Esophagus muscularis mucosa (tissue), 3 donors: Measurements from ENCODE around the gene BAZ2A.
A peak's percentile ranks its signal among the peaks of the same experiment; 100 is the strongest.

Experiments
- CTCF ChIP-seq, 3 experiments: fragments of 200-600 bp in 2 of 3; fragments of 450-650 bp in 1 of 3; sonication (generic) in 2 of 3; IDR thresholded peaks; one replicate each; pipeline ENCODE4 v1.5.1; 2017 to 2019; ENCODE audit warnings: antibody characterized with exemption in 3 of 3, mild to moderate bottlenecking in 2 of 3, moderate library complexity in 1 of 3
- POLR2A ChIP-seq: fragments of 450-650 bp; IDR thresholded peaks from one replicate; pipeline ENCODE4 v1.6.1; 2017; ENCODE audit warnings: antibody characterized with exemption, moderate library complexity, mild to moderate bottlenecking, low read depth
- POLR2AphosphoS5 ChIP-seq, 2 donors: sonication (generic); formaldehyde crosslinking; IDR thresholded peaks; one replicate each; pipeline ENCODE4 v1.6.1; 2017; ENCODE audit warnings: antibody characterized with exemption in 2 of 2

- TF ChIP-seq POLR2AphosphoS5 (IDR thresholded peaks at IDR 0.05) (peak; percentile 99 to 100), CTCF (IDR thresholded peaks at IDR 0.05) (peak in 1 of 3 experiments; percentile 39), POLR2A (peak; percentile 96)
Observed at GRCh38 chr12:56645717-56646446, 15.8 kb upstream of the BAZ2A start, which contains the start of gene ATP5F1B.
